HL-60/S4 (cell line): ENCODE results near the gene FSIP1.
"Not testable (repeated sequence)": the region's sequence is repeated elsewhere in the genome, so short reads cannot be mapped to it uniquely, and the experiment has no call there.

Experiments used
- in situ Hi-C: fragments of 300-500 bp; cut with MboI; formaldehyde crosslinking; loops from 2 replicates; pipeline ENCODE4 v1.14.3; 2022; ENCODE audit warnings: low sequenced_read_pairs

The FSIP1 gene

DNA sequence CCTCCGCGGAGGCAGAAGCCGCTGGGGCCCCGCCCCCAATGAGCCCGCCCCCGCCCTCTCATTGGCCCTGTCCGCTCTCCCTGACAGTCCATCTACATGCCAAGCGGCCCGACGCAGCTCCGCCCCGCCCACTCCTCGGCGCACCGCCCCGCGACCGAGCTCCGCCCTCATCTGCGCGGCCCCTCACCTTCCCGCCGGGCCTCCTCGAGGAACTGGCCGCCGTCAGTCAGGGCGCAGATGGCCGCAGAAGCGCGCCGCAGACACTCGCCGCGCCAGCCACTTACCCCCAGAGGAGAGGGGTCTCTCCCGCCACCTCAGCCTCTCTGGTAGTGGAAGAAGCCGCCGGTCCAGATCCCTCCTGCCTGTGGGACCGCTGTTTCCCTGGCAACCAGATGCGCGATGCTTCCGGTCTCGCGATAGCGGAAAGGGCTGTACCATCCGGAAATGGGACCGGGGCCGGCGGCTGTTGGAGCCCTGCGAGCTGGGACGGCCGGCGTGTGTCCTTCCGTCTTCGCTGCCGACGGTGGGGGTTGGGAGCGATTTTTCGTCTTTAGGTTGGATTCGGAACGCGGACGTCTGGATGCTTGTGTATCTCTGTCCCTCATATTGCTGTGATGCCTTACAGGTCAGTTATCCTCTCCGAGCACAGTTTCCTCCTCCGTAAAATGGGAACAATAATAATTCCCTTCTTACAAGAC is at the start of gene FSIP1:
FSIP1 (minus strand) TSS at position 401 of the 698 bp plus-strand sequence. CDS start 6,317 bp downstream, outside the sequence.
- in situ Hi-C loops: loop anchor here (25.0 kb wide), 1 partner anchor 480 kb away; no protein-coding TSS in a partner anchor

DNA sequence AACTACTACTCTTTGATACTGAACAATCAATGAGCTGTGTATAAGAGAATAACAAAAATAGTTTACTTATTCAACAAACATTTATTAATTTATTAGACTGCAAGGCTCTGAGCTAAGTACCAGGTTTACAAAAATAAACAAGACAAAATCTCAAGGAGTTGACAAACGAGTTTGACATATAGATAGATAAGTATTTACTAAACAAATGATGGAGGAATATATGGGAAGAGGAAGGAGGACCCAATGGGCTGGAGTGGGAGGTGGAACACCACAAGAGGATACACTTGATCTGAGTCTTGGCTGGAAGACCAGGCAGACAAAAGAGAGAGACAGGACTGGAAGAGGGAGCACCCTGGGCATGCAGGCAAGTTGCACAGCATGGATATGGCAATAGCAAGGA is 47.5 kb upstream of the FSIP1 start:
- in situ Hi-C loops: no loop called here

DNA sequence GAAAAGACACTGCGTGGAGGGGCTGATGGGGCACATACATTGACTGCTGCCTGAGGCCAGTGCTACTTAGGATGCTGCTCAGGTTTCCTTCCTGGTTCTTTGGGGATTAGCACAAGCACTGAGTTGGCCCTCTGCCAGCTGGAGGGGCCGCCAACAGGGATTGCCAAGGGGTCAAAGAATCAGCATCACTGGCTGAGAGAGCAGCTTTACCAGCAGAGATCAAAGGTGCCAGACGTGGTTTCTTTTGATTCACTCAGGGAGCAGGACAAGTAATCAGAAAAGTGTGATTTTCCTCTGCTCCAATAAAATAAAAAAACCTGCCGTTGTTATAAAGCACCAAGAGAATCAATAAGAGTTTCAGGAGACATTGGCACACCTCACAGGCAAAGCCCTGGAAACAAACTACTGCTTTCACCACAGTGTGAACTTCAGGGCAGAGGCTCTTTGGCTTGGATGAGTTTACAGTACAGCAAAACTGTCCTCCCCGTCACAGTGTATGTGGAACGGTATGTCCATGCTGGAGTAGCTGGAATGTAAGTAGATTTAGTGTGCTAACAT is 45.8 kb upstream of the FSIP1 start:
- in situ Hi-C loops: no loop called here

DNA sequence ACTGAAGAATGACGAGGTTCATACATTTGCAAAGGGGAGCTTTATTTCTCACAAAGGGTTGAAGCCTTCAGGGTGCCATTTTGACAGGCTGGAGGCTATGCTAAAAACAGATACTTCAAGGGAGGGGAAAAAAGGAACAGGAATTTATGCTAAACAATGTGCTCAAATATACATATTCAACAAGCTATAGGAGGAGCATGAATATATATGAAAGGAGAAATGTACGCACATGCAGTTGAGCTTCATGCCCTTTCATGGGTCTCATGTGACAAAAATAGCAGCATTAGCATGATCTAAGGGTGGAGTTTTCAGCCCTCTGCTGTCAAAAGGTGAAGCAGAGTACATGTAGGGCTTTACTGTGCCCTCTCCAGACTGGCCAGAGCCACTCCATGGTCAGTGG is 44.3 kb upstream of the FSIP1 start:
- in situ Hi-C loops: no loop called here

DNA sequence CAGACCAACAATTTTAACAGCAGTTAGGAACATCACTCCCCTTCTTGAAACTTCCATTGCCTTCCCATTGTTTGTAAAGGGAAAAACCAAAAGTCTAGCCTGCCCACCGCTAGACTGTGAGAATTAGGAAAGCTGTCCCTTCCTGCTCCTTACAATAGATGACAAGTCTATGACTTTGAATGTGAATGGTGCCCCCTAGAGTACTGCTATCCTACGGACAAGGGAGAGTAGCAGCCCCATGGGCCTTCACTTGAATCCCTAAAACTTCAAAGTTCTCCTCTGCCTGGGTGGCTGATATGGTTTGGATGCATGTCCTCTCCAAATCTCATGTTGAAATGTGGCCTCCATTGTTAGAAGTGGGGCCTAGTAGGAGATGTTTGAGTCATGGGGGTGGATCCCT is 41.0 kb upstream of the FSIP1 start:
- in situ Hi-C loops: no loop called here

DNA sequence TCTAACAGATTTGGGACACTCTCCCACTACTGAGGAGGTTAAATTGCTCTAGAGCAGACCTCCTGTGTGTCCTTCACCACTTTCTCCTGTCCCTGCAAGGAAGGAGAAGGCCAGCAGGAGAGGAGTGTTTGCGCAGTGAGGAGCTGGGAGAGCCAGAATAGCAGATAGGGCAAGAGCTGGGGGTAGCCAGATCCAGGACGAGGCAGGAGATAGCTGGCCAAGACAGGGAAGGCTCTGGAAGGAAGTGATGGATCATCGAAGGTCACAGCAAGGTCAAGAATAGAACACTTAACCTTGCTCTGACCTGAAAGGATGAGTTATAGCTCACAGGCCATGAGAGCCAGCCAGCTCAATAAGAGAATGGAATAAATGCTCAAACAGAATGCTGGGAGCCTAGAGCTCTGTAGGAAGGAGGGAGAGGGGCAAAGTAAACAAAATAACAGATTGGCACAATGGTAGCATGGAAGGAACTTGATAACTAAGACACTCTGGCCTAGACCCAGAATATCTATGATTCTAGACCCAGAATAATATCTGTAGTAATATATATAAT is 37.5 kb upstream of the FSIP1 start:
- in situ Hi-C loops: no loop called here

DNA sequence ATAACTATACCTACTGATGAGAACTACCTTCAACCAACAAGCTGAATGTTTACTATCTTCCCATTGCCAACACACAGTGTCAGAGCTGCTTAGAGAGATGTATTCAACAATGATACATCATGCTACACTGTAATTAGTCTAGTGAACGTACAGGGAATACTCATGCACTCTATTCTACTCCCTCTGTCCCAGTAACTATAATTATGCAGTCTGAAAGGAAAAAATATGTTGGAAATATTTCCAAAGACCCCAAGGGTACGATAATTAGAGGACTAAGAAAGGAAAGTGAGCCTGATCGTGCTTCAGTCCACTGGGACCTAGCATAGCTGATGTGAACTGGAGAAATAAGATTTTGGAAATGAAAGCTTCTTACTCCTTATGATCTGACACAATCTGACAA is 36.9 kb upstream of the FSIP1 start:
- in situ Hi-C loops: no loop called here

DNA sequence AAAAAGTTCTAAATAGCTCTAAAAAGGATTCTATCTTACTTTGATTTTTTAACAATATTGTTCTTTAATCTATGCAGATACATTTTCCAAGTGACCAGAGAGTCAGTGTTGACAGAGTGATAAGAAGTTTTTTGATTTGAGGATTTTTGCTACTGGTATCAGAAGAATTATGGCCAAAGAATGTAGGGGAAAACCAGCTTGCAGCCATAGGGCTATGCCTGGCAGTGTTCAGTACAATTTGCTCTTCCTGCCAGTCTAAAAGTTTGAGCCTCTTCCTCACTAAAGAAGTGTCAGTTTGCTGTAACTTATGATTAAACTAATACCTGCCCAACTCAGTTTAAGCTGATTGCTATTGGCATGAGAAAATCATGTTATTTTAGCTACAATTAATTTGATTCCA is 35.3 kb upstream of the FSIP1 start:
- in situ Hi-C loops: no loop called here

DNA sequence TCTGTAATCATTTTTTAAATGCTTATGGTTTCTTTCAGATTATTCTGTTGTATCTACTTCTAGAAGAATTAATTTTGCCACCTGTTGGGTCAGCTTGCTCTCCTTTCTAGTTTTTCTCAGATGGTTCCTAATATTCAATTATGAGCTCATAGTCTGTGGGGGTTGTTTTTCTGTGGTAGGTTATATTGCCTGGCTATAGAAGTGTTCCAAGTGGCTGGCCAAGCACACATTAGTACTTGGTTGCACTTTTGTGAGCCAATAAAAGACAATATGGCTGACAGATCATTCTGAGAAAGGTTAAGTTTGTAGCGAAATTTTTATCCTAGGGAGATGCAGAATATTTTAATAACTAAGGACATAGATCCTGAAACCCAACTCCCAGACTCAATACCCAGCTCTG is 31.8 kb upstream of the FSIP1 start:
- in situ Hi-C loops: no loop called here

DNA sequence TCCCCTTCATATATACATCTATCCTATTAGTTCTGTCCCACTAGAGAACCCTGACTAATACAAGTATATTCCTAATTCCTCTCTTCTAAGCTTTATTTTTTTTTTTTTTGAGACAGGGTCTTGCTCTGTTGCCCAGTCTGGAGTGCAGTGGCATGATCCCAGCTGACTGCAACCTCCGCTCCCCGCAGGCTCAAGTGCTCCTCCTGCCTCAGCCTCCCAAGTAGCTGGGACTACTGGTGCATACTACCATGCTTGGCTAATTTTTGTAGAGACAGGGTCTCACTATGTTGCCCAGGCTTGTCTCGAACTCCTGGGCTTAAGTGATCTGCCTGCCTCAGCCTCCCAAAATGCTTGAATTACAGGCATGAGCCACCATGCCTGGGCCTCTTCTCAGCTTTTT is 30.0 kb upstream of the FSIP1 start:
- in situ Hi-C loops: not testable (repeated sequence)

DNA sequence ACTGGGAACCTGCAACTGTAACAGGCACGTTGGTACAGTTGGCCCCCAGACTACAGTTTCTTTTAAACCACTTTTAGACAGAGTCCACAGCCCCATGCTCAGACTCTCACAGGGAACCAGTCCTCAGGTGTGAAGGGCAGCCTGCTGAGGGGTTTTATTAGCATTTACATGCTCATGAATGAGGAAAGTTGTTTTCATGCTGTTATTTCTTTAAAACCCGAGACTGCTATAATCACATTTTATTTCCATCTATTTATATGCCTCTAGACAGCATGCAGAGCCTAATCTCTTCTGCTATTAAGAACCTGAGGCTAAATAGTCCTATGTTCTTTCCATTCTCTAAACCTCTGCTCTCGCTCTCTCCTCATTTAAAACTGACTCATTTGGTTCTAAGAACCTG is 26.3 kb upstream of the FSIP1 start:
- in situ Hi-C loops: no loop called here

DNA sequence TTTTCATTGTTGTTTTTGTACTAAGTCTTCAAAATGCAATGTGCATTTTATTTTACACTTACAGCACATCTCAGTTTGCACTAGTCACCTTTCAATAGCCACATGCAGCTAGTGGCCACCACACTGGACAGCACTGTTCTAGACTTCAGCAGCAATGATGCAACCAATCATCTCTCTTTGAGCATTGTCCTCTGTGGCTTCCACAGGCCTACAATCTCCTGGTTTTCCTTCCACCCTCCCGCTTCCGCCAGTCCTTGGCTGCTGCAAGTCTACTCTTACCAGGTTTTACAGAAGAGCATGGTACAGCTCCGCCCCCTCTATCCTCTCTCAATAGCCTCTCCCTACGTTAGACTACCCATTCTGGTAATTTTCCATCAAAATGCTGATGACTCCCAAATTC is 25.1 kb upstream of the FSIP1 start:
- in situ Hi-C loops: no loop called here

DNA sequence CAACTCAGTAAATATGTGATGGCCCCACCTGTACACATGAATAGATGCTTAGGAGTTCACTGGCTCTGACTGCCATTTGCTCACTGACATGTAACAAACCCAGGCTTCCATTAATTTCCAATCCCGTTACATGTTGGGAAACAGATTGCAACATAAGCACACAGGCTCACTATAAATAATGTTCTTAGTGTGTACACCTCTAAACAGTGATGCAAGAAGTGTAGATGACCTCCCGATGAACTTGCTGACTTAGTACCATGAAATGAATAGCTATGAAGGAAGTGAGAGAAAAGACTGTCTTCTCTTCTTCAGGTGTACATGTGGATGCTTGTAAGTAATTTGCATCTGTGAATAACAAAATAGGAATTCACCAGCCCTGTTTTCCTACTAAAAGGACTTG is 21.4 kb upstream of the FSIP1 start:
- in situ Hi-C loops: no loop called here

DNA sequence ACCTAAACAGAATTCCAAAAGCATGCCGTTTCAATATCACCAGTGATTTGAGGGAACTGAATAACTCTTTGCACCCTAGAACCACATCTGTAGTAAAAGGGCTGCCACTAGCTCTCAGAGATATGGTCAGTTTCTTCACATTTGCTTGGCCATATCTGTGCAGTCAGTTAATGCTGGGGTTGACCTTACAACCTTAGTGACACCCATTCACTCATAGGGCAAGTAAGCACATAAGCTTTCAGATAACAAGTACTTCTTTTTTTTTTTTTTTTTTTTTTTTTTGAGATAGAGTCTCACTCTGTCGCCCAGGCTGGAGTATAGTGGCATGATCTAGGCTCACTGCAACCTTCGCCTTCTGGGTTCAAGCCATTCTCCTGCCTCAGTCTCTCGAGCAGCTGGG is 20.4 kb upstream of the FSIP1 start:
- in situ Hi-C loops: no loop called here

DNA sequence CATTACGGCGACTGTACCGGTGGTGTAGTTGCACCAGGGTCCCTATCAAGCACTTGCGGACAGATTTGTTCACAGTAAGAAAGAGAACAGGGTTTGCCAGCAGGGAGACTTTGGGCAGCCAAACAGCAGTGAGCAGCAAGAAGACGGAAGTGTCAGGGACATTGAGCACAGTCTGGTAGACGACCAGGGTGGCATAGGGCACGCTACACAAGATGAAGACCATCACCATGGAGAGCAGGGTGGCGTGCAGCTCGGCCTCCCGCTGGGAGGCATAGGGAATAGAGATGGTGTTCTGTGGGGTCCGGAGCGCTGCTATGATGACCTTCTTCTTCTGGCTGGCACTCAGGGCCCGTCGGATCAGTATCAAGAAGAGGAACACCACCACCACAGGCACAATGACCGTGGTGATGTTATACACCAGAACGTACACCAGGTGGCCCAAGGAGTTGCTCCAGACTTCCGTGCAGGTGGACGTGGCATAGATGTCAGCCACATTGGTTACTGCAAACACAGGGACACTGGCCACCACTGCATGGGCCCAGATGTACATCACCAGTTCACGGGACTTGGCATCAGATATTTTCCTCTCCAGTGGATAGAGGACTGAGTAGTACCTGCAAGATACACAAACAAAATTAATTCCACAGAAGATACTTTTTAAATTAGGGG is 19.1 kb upstream of the FSIP1 start:
- in situ Hi-C loops: no loop called here

DNA sequence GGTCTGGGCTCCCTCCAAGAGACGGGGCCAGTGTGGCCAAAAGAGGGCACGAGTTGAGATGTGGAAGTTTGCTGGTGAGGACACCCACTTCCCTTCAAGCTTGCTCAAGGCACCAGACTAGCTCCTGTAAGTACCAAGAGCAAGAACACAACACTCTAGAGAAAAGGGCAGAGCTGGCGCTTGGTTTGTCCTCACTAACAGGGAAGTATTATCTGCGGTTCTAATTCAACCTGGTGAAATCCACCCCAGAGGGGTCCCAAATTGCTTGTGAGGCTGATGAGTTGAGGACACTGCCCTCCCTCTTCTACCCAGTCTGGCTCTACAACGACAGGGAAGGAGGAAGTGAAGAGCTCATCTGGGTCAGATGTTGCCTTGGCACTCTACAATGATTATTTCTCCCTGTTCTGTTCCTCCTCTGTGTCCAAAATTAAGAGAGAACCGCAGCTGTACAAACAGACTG is 16.9 kb upstream of the FSIP1 start:
- in situ Hi-C loops: loop anchor here (25.0 kb wide), 1 partner anchor 463 kb away; no protein-coding TSS in a partner anchor

DNA sequence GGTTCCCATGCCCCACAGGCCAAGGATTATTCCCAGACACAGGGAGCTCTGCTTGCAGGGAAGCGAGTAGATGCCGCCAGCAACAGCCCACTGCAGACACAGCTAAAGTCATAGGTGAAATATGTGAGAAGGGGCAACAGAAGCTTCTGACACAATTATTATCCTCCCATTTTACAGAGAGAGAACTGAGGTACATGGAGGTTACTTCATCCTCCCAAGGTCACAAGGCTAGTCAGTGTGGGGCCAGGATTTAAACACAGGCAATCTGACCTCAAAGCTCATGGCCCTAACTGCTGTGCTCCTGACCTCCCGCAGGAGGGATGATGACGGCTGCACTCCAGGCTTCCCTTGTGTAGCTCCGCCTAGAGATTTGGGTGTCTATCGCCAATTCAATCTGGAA is 15.7 kb upstream of the FSIP1 start:
- in situ Hi-C loops: loop anchor here (25.0 kb wide), 1 partner anchor 464 kb away; no protein-coding TSS in a partner anchor

DNA sequence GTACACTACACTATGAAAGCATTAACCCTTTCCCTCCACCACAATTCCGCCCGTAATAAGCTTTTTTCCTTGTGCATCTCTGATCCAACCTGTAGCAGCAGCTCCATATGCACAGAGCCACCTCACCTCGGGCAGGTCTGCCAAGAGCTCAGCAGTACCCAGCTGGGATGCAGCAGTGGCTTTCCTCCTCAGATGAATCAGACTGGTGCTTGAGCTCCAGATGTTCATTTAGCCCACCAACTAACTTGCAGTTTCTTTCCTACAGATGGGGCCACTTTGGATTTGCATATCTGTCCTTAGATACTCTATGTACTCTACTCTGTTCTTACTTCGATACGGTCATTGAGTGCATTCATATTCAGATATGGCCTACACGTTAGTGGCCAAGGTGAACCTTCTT is 14.8 kb upstream of the FSIP1 start:
- in situ Hi-C loops: loop anchor here (25.0 kb wide), 1 partner anchor 465 kb away; no protein-coding TSS in a partner anchor

DNA sequence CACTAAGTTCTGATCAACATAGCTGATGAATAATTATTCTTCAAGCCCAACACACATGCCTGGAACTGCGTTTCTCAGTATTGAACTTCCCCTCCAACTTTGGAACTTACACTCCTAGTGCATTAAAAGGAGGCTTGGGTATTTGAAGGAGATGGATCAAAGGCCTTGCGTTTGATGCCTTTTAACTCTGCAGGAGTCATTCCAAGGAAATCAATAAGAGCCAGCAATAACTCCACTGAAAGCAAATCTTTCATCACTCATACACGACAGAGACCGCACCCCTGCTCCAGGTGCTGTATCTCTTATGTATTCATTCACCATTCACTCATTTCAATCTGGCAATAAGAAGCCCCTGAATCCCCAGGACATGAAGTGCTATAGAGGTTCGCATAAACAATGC is 14.0 kb upstream of the FSIP1 start:
- in situ Hi-C loops: loop anchor here (25.0 kb wide), 1 partner anchor 466 kb away; no protein-coding TSS in a partner anchor

DNA sequence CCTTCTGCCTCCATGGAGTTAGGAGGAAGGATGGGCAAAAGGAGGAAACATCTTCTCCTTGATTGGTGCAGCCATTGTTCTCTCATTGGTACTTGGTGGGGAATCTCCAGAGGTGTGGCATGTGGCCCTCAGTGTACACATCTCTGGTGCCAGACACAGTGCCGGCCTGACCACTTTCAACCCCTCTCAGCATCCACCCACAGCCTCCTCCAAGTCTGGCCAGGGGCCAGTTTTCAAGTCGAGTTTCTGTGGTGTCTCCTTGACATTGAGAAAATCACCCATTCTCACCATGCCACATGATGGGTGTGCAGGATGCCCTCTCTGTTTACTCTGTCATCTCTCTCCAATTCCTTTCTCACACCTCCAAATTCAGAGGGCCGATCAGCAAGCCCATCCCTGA is 12.8 kb upstream of the FSIP1 start:
- in situ Hi-C loops: loop anchor here (25.0 kb wide), 1 partner anchor 467 kb away; no protein-coding TSS in a partner anchor

DNA sequence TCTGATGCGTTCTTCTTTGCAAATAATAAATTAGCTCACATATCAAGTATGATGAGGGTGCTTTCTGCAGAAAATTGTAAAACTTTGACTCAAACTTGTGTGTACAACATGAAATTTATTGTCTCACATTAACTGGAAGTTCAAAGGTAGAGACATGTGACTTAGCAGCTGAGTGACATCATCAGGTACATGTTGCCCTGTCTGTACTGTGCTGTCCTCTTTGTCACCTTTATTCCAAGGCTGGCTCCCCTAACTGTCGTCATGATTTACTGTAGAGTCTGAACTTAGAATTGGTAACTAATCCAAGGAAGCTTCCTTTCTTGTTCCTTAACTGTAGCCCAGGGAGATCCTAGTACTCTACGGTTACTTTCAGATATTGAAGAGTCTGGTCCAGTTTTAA is 12.3 kb upstream of the FSIP1 start:
- in situ Hi-C loops: loop anchor here (25.0 kb wide), 1 partner anchor 467 kb away; no protein-coding TSS in a partner anchor
